ENCODE data around the gene IPO4. TPM values are rescaled to one million over a fixed set of nuclear protein-coding genes. Genes with fewer than 3 reads are reported as not detected.

The IPO4 gene
- total RNA-seq, 1 experiment from 2014 or later: 116 TPM

- Histone ChIP-seq H2BK120ac (ENCODE audit: low read depth, low read length, poor library complexity, severe bottlenecking) (no peak overlapping the region), H2BK12ac (ENCODE audit: insufficient read length, low read depth, low read length) (no peak overlapping the region), H2BK20ac (ENCODE audit: low read depth, low read length, poor library complexity, severe bottlenecking) (no peak overlapping the region), H2AFZ (ENCODE audit: low read length) (no peak overlapping the region), H3K4ac (ENCODE audit: low read depth, low read length) (no peak overlapping the region), H3K14ac (ENCODE audit: insufficient read depth, low read length) (no peak overlapping the region), H4K8ac (replicated peaks; ENCODE audit: insufficient read length, low read depth, low read length) (no peak overlapping the region), H4K91ac (ENCODE audit: insufficient read length, low read depth, low read length) (no peak overlapping the region), H2BK15ac (ENCODE audit: low read depth, low read length) (no peak overlapping the region), H3K23me2 (ENCODE audit: insufficient read length, low read depth, low read length, poor library complexity, severe bottlenecking) (no peaks in the 10 kb centered on the region), H2BK5ac (ENCODE audit: insufficient read length, low read length) (no peak overlapping the region), H3K23ac (ENCODE audit: insufficient read length, low read depth, low read length) (no peak overlapping the region), H4K20me1 (ENCODE audit: control insufficient read depth, insufficient read depth, insufficient read length) (no peaks in the 10 kb centered on the region), H3K9ac (ENCODE audit: extremely low read depth, insufficient read length, low read length) (no peak overlapping the region), H3K79me2 (ENCODE audit: insufficient read depth, low read length) (no peaks in the 10 kb centered on the region), H3K18ac (ENCODE audit: insufficient read length, low read depth, low read length) (no peak overlapping the region), H3T11ph (ENCODE audit: low read length) (no peak overlapping the region), H3K4me1 (ENCODE audit: insufficient read depth, low read length) (no peaks in the 10 kb centered on the region; the same call in 1 of the 2 replicates), H3K79me1 (ENCODE audit: insufficient read depth, low read depth, low read length, poor library complexity, severe bottlenecking) (peaks cover 4% of the 10 kb centered on the region), H3K27ac (ENCODE audit: insufficient read length, low read depth, low read length) (no peak overlapping the region), H2AK5ac (ENCODE audit: insufficient read length, low read length) (no peak overlapping the region), H3K4me2 (ENCODE audit: insufficient read depth, insufficient read length, low read length) (no peak overlapping the region), H4K5ac (ENCODE audit: insufficient read length, low read depth, low read length) (no peak overlapping the region), H3K9me3 (ENCODE audit: control insufficient read depth, low read depth, low read length) (no peaks in the 10 kb centered on the region), H3K56ac (ENCODE audit: insufficient read length, low read depth, low read length) (no peak overlapping the region), H3K27me3 (ENCODE audit: insufficient read depth, low read length) (no peaks in the 10 kb centered on the region)
- Mint-ChIP-seq H3K9me3 (no peaks in the 10 kb centered on the region), H3K27ac (peak overlapping the region in 2 of 3 experiments; percentile 37 to 63; a peak in 4 of 7 replicates), H3K27me3 (ENCODE audit: low read depth) (no peaks in the 10 kb centered on the region), H3K4me1 (peaks cover 17 to 20% of the 10 kb centered on the region in 2 experiments), H3K36me3 (ENCODE audit: insufficient read depth in 1 of 3, low read depth in 3 of 3) (peaks cover 23 to 72% (median 60%) of the 10 kb centered on the region in 3 experiments), H3K4me3 (peak overlapping the region; percentile 94 to 95; a peak in 3 of 5 replicates)
- no peak for TF ChIP-seq CTCF (conservative IDR thresholded peaks at IDR 0.05)
- no peak for DNase-seq
- WGBS (ENCODE audit: extremely low coverage, insufficient read length, low lambda C conversion rate): no CpG with 5 or more reads among the region's 9 CpGs
These were observed 844 bp upstream of the IPO4 start for GRCh38 chr14:24189460-24189859.
